GM12801 (cell line): ENCODE data around the gene SNED1.

ENCODE experiments used
- CTCF ChIP-seq: IDR thresholded peaks from one replicate; pipeline ENCODE4 v1.5.1; 2011; ENCODE audit warnings: control low read depth; ENCODE audit not compliant: insufficient read length; ENCODE audit errors: extremely low read depth

SNED1 gene

GRCh38 chr2:241049739-241050623 is 51.6 kb downstream of the SNED1 start:
- TF ChIP-seq CTCF, result no peak

GRCh38 chr2:241050624-241051577 is 52.5 kb downstream of the SNED1 start:
- TF ChIP-seq CTCF, result no peak

- no peak for TF ChIP-seq CTCF
These were observed 53.4 kb downstream of the SNED1 start for GRCh38 chr2:241051578-241052487.

- no peak for TF ChIP-seq CTCF
These were observed 54.4 kb downstream of the SNED1 start for GRCh38 chr2:241052677-241053360.

GRCh38 chr2:241053576-241054251 is 55.3 kb downstream of the SNED1 start:
- TF ChIP-seq CTCF, result no peak

GRCh38 chr2:241061275-241061674 is 62.9 kb downstream of the SNED1 start:
- TF ChIP-seq CTCF, result no peak
